H1 (cell line): Measurements from ENCODE around the gene LTBR. TPM values are rescaled to one million over a fixed set of nuclear protein-coding genes. Genes with fewer than 3 reads are reported as not detected.
A peak's percentile ranks its signal among the peaks of the same experiment; 100 is the strongest.

Experiments used
- CTCF ChIA-PET: fragments of 300-600 bp; sonication (Branson Sonifier 250); formaldehyde crosslinking; loops from one replicate; lab custom pipeline; 2021; ENCODE audit not compliant: partially characterized antibody; lab: Charles Lee
- POLR2A ChIA-PET: fragments of 300-600 bp; sonication (Branson Sonifier 250); formaldehyde crosslinking; loops from one replicate; lab custom pipeline; 2021; ENCODE audit warnings: inconsistent platforms; ENCODE audit not compliant: partially characterized antibody; lab: Charles Lee
- DNase-seq, 2 experiments: peaks; one replicate each; pipeline versions ENCODE4 v3.0.0 to v3.0.0-alpha.2; 2010 to 2022; ENCODE audit warnings: low spot score in 2 of 2, low read depth in 1 of 2, mixed read lengths in 1 of 2
- FAIRE-seq: peaks from 2 replicates; lab custom pipeline; 2011; peaks lifted over from hg19 to GRCh38; lab: Jason Lieb, UNC
- H2AFZ ChIP-seq: 2 replicates; pipeline ENCODE4 v1.8.1; 2012; ENCODE audit warnings: low read length, inconsistent platforms
- H2AK5ac ChIP-seq: 2 replicates; pipeline ENCODE4 v1.6.1; 2013; ENCODE audit warnings: low read depth, low read length
- H2BK120ac ChIP-seq: replicated peaks from 2 replicates; pipeline ENCODE3; 2013; ENCODE audit warnings: low read depth, low read length, inconsistent platforms
- H2BK12ac ChIP-seq: 2 replicates; pipeline ENCODE4 v1.6.1; 2013; ENCODE audit warnings: low read depth, low read length
- H2BK15ac ChIP-seq: 2 replicates; pipeline ENCODE4 v1.6.1; 2013; ENCODE audit warnings: low read length
- H2BK20ac ChIP-seq: 2 replicates; pipeline ENCODE4 v1.6.1; 2013; ENCODE audit warnings: low read length
- H2BK5ac ChIP-seq: 2 replicates; pipeline ENCODE4 v1.6.1; 2013; ENCODE audit warnings: low read depth, low read length
- H3K14ac ChIP-seq: 2 replicates; pipeline ENCODE4 v1.6.1; 2013; ENCODE audit warnings: inconsistent platforms; ENCODE audit not compliant: insufficient read length
- H3K18ac ChIP-seq: 2 replicates; pipeline ENCODE4 v1.6.1; 2013; ENCODE audit warnings: low read length; ENCODE audit errors: extremely low read depth
- H3K23ac ChIP-seq: 2 replicates; pipeline ENCODE4 v1.6.1; 2013; ENCODE audit warnings: inconsistent platforms; ENCODE audit not compliant: insufficient read length
- H3K23me2 ChIP-seq: 2 replicates; pipeline ENCODE4 v1.6.1; 2013; ENCODE audit warnings: low read depth, low read length
- H3K27ac ChIP-seq: 2 replicates; pipeline ENCODE4 v1.6.1; 2011; ENCODE audit warnings: low read depth, low read length, inconsistent platforms
- H3K27me3 ChIP-seq, 4 experiments: replicated peaks in 1 of 4; 1 replicate in 1 of 4; 2 replicates in 3 of 4; pipeline versions ENCODE4 v1.6.1 to v1.8.1; 2011 to 2013; ENCODE audit warnings: low read length in 3 of 4, mild to moderate bottlenecking in 3 of 4, inconsistent platforms in 2 of 4, mixed read lengths in 2 of 4, moderate library complexity in 1 of 4; ENCODE audit not compliant: control insufficient read depth in 3 of 4, insufficient read depth in 3 of 4; ENCODE audit errors: extremely low read depth in 1 of 4
- H3K36me3 ChIP-seq, 4 experiments: 2 replicates each; pipeline versions ENCODE4 v1.6.1 to v1.8.1; 2011 to 2013; ENCODE audit warnings: mild to moderate bottlenecking in 4 of 4, low read length in 3 of 4, moderate library complexity in 2 of 4, control low read depth in 1 of 4, inconsistent platforms in 1 of 4; ENCODE audit not compliant: insufficient read depth in 4 of 4, control insufficient read depth in 2 of 4
- H3K4ac ChIP-seq: replicated peaks from 2 replicates; pipeline ENCODE3; 2013; ENCODE audit warnings: low read length, low read depth, mixed read lengths, inconsistent platforms; ENCODE audit not compliant: insufficient read length
- H3K4me1 ChIP-seq, 4 experiments: replicated peaks in 1 of 4; 1 replicate in 1 of 4; 2 replicates in 3 of 4; pipeline versions ENCODE4 v1.6.1 to v1.8.1; 2011 to 2013; ENCODE audit warnings: low read length in 3 of 4, inconsistent platforms in 2 of 4, mixed read lengths in 1 of 4; ENCODE audit not compliant: insufficient read depth in 4 of 4, control insufficient read depth in 3 of 4
- H3K4me2 ChIP-seq, 2 experiments: 2 replicates each; pipeline versions ENCODE4 v1.6.1 to v1.8.1; 2011 to 2013; ENCODE audit warnings: low read depth in 2 of 2, low read length in 2 of 2, control low read depth in 1 of 2, inconsistent platforms in 1 of 2, mild to moderate bottlenecking in 1 of 2; ENCODE audit not compliant: insufficient read depth in 1 of 2
- H3K4me3 ChIP-seq, 4 experiments: fragments of 200-600, 300-600 bp in 1 of 4; sonication (generic), shearing (Covaris generic), sonication (Bioruptor Twin) in 1 of 4; 2 replicates each; pipeline versions ENCODE4 v1.5.1 to v1.8.1; 2011 to 2016; ENCODE audit warnings: low read length in 4 of 4, low read depth in 3 of 4, control low read depth in 2 of 4, inconsistent platforms in 2 of 4, mild to moderate bottlenecking in 2 of 4, mixed read lengths in 1 of 4, moderate library complexity in 1 of 4; ENCODE audit not compliant: insufficient read depth in 2 of 4; ENCODE audit errors: extremely low read depth in 1 of 4
- H3K56ac ChIP-seq: replicated peaks from 2 replicates; pipeline ENCODE3; 2013; ENCODE audit warnings: low read depth, mild to moderate bottlenecking, mixed read lengths, low read length, inconsistent platforms; ENCODE audit not compliant: insufficient read length
- H3K79me1 ChIP-seq: 2 replicates; pipeline ENCODE4 v1.6.1; 2013; ENCODE audit warnings: low read depth, low read length, control low read depth
- H3K79me2 ChIP-seq, 2 experiments: 2 replicates each; pipeline versions ENCODE4 v1.6.1 to v1.8.1; 2012 to 2013; ENCODE audit warnings: low read length in 2 of 2, mild to moderate bottlenecking in 2 of 2, inconsistent platforms in 1 of 2; ENCODE audit not compliant: insufficient read depth in 2 of 2, control insufficient read depth in 1 of 2
- H3K9ac ChIP-seq, 4 experiments: replicated peaks in 1 of 4; 1 replicate in 1 of 4; 2 replicates in 3 of 4; pipeline versions ENCODE4 v1.6.1 to v1.8.1; 2011 to 2013; ENCODE audit warnings: low read depth in 3 of 4, low read length in 3 of 4, control low read depth in 2 of 4, mild to moderate bottlenecking in 2 of 4, moderate library complexity in 2 of 4, inconsistent platforms in 1 of 4; ENCODE audit errors: extremely low read depth in 1 of 4
- H3K9me3 ChIP-seq, 2 experiments: 2 replicates each; pipeline versions ENCODE4 v1.6.1 to v1.8.1; 2012 to 2013; ENCODE audit warnings: mild to moderate bottlenecking in 2 of 2, moderate library complexity in 2 of 2, control low read depth in 1 of 2, inconsistent platforms in 1 of 2, low read depth in 1 of 2, low read length in 1 of 2, mixed read lengths in 1 of 2; ENCODE audit not compliant: insufficient read depth in 2 of 2
- H4K20me1 ChIP-seq, 2 experiments: replicated peaks in 1 of 2; 2 replicates each; pipeline versions ENCODE3 to v1.8.1; 2011 to 2013; ENCODE audit warnings: inconsistent platforms in 2 of 2, low read length in 2 of 2, mild to moderate bottlenecking in 1 of 2; ENCODE audit not compliant: insufficient read depth in 2 of 2, control insufficient read depth in 1 of 2
- H4K5ac ChIP-seq: 2 replicates; pipeline ENCODE4 v1.6.1; 2013; ENCODE audit warnings: low read length, low read depth, mixed read lengths, inconsistent platforms; ENCODE audit not compliant: insufficient read length
- H4K8ac ChIP-seq: 2 replicates; pipeline ENCODE4 v1.8.0; 2013; ENCODE audit warnings: mild to moderate bottlenecking, moderate library complexity, low read length, inconsistent platforms; ENCODE audit not compliant: insufficient read depth; ENCODE audit errors: extremely low read depth
- H4K91ac ChIP-seq: replicated peaks from 2 replicates; pipeline ENCODE3; 2013; ENCODE audit warnings: low read length, mixed read lengths, inconsistent platforms; ENCODE audit not compliant: insufficient read length
- CBX8 ChIP-seq: fragments of 300-800, 300-1000 bp; sonication (generic); IDR thresholded peaks from 2 replicates; pipeline ENCODE4 v1.7.1; 2016; ENCODE audit warnings: low read depth, low read length, borderline replicate concordance
- GTF2F1 ChIP-seq: IDR thresholded peaks from 2 replicates; pipeline ENCODE4 v1.6.1; 2012; ENCODE audit warnings: low read depth, low read length, improper control_type of control experiment, borderline replicate concordance
- HDAC2 ChIP-seq, 2 experiments: fragments of 300-600 bp in 1 of 2; sonication (generic) in 1 of 2; IDR thresholded peaks; 2 replicates each; pipeline ENCODE4 v1.6.1; 2011 to 2012; ENCODE audit warnings: low read depth in 2 of 2, low read length in 2 of 2, mild to moderate bottlenecking in 2 of 2, moderate library complexity in 2 of 2, borderline replicate concordance in 1 of 2, inconsistent platforms in 1 of 2
- POLR2A ChIP-seq, 2 experiments: IDR thresholded peaks; 1 replicate in 1 of 2; 2 replicates in 1 of 2; pipeline ENCODE4 v1.6.1; 2011; ENCODE audit warnings: low read depth in 2 of 2, low read length in 2 of 2, mild to moderate bottlenecking in 2 of 2; ENCODE audit errors: control extremely low read depth in 1 of 2
- RXRA ChIP-seq: IDR thresholded peaks from 2 replicates; pipeline ENCODE4 v1.6.1; 2011; ENCODE audit warnings: low read depth, mild to moderate bottlenecking, low read length, moderate library complexity; ENCODE audit not compliant: insufficient read depth
- SP4 ChIP-seq: IDR thresholded peaks from 2 replicates; pipeline ENCODE4 v1.6.1; 2012; ENCODE audit warnings: low read length, inconsistent platforms
- TAF7 ChIP-seq: optimal IDR thresholded peaks from 2 replicates; pipeline ENCODE3; 2011; ENCODE audit warnings: low read depth, mild to moderate bottlenecking, inconsistent platforms, low read length, moderate library complexity, borderline replicate concordance
- WGBS, 2 experiments: shearing (Covaris generic) in 1 of 2; methylation state at CpG; one replicate each; pipeline versions ENCODE4 v1.1.6 to v1.1.7; 2013 to 2015; ENCODE audit warnings: low lambda C conversion rate in 2 of 2, mixed read lengths in 2 of 2, inconsistent platforms in 1 of 2, low coverage in 1 of 2, missing lambda C conversion rate in 1 of 2; ENCODE audit not compliant: insufficient replicate concordance in 2 of 2, insufficient coverage in 1 of 2, insufficient read length in 1 of 2; ENCODE audit errors: extremely low coverage in 1 of 2, missing lambda C conversion rate in 1 of 2; 5-methylcytosine and 5-hydroxymethylcytosine counted together
- polyA plus RNA-seq, 7 experiments: library from polyadenylated mRNA; depleted of rRNA in 3 of 7; stranded (reverse) in 5 of 7; unstranded in 2 of 7; fragments of >200 nt in 5 of 7; fragments of 200-250 nt in 2 of 7; gene quantifications; 1 replicate in 5 of 7; 2 replicates in 1 of 7; 4 replicates in 1 of 7; pipeline versions ENCODE4 v1.2.1 to v1.2.3, GENCODE V29; 2011 to 2013; ENCODE audit warnings: missing spikeins in 2 of 7, mixed read lengths in 2 of 7
- total RNA-seq: library from RNA; stranded (reverse); fragmentation: NEBNext Ultra II Directional; extraction: Animal tissue kit (Norgen Biotek cat#: 25700); gene quantifications from 2 replicates; pipeline ENCODE4 v1.2.1, GENCODE V29; 2021

Gene LTBR
- total and polyA plus RNA-seq, 2 of the 8 experiments (the other 6 are each of a cell fraction or from before 2014, with no cell fraction given) = 5.1 to 6.3 TPM

DNA sequence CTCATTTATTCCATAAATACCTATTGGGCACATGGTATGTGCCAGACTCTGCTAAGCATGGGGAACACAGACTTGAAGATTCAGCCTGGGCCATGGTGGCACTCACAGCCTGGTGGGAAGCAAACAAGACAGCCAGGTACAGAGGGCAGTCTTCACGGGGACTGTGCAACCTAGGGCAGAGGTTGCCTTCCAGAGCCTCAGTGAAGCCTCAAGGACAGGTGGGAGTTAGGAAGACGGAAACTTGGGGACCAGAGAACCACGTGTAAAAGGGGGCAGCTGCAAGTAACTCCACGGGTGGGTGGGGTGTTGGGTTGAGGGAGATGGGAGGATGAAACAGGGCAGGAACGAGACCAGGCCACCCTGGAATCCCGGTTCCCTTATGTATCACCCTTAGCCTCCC lies 980 bp upstream of the LTBR start:
- CTCF ChIA-PET = interaction anchor here (0.6 to 3.0 kb wide), 10 partner anchors 8 to 1524 kb away, joined by 3 to 19 read pairs (median 4); partner anchors contain the start of gene SCNN1A
- TF ChIP-seq TAF7 (no peak), RXRA (no peak), POLR2A (IDR thresholded peaks at IDR 0.05; ENCODE audit: control extremely low read depth in 1 of 2, low read depth in 2 of 2, low read length in 2 of 2) (no peak), GTF2F1 (no peak), SP4 (no peak), CBX8 (no peak), HDAC2 (IDR thresholded peaks at IDR 0.05; ENCODE audit: borderline replicate concordance in 1 of 2, low read depth in 2 of 2, low read length in 2 of 2) (no peak)

More for the DNA sequence above, 980 bp upstream of the LTBR start:
- no peaks in the 10 kb centered on the region for H3K79me1 ChIP-seq
- peaks cover 1% of the 10 kb centered on the region; the same call in 1 of the 2 replicates for H3K23me2 ChIP-seq
- H3K18ac ChIP-seq = peak overlapping the region; percentile 64
- DNase-seq (no peak), FAIRE-seq (no peak)
- H3K4me3 ChIP-seq = no peak overlapping the region
- peak overlapping the region; percentile 93 for H2BK12ac ChIP-seq
- WGBS, 2 experiments = 89% methylated on average over 6 of the region's 6 CpGs; no CpG with 5 or more reads in 1 of the 2 experiments
- no peak overlapping the region for H4K5ac ChIP-seq
- H3K27ac ChIP-seq = no peak overlapping the region
- H4K91ac ChIP-seq = peak overlapping the region; percentile 67
- no peaks in the 10 kb centered on the region for H4K20me1 ChIP-seq
- H4K8ac ChIP-seq = no peak overlapping the region
- no peak overlapping the region for H2AFZ ChIP-seq
- no peak overlapping the region for H3K14ac ChIP-seq
- H3K27me3 ChIP-seq = peaks cover 0 to 26% (median 20%) of the 10 kb centered on the region in 4 experiments; a peak in 6 of 7 replicates
- peak overlapping the region; percentile 88 for H2BK20ac ChIP-seq
- H2BK5ac ChIP-seq = peak overlapping the region; percentile 73; the same call in 1 of the 2 replicates
- peak overlapping the region; percentile 82 for H2AK5ac ChIP-seq
- H3K36me3 ChIP-seq = no peaks in the 10 kb centered on the region
- H3K9me3 ChIP-seq = no peaks in the 10 kb centered on the region
- peaks cover 0 to 31% (median 20%) of the 10 kb centered on the region in 4 experiments; a peak in 6 of 7 replicates for H3K4me1 ChIP-seq
- H3K79me2 ChIP-seq = no peaks in the 10 kb centered on the region
- POLR2A ChIA-PET = interaction anchor here (0.6 to 6.8 kb wide), 18 partner anchors 8 to 149 kb away, joined by 3 to 57 read pairs (median 6); partner anchors contain the start of genes SCNN1A, TAPBPL, TNFRSF1A and VAMP1
- H3K4me2 ChIP-seq = no peak overlapping the region; a peak in 1 of 4 replicates
- H2BK120ac ChIP-seq = no peak overlapping the region
- H3K56ac ChIP-seq = no peak overlapping the region
- no peak overlapping the region for H3K9ac ChIP-seq
- H3K4ac ChIP-seq = no peak overlapping the region
- H3K23ac ChIP-seq = no peak overlapping the region
- peak overlapping the region; percentile 66 for H2BK15ac ChIP-seq
